Gastrocnemius medialis (tissue), 4 donors: ENCODE measurements around the gene RBFOX2. TPM values are rescaled to one million over a fixed set of nuclear protein-coding genes. Genes with fewer than 3 reads are reported as not detected.

Experiments
- ATAC-seq, 2 donors: fragments of 150-250 bp; one replicate each; pipeline ENCODE4 v1.9.1; 2016
- DNase-seq, 2 donors: peaks; one replicate each; pipeline ENCODE4 v3.0.0-alpha.2; 2019
- H3K27ac ChIP-seq, 4 donors: fragments of 200-600 bp; sonication (generic); 1 replicate in 1 of 4; 2 replicates in 3 of 4; pipeline ENCODE4 v1.5.1; 2016 to 2018; ENCODE audit warnings: mild to moderate bottlenecking in 2 of 4, moderate library complexity in 1 of 4
- H3K27me3 ChIP-seq, 3 donors: fragments of 200-600 bp; sonication (generic) in 2 of 3; 1 replicate in 1 of 3; 2 replicates in 2 of 3; pipeline versions ENCODE4 v1.5.1 to v1.6.0; 2016 to 2019; ENCODE audit warnings: mild to moderate bottlenecking in 1 of 3, moderate library complexity in 1 of 3
- H3K36me3 ChIP-seq, 2 donors: fragments of 200-600 bp; sonication (generic) in 1 of 2; one replicate each; pipeline ENCODE4 v1.5.1; 2017 to 2018
- H3K4me1 ChIP-seq, 2 donors: fragments of 200-600 bp; sonication (generic) in 1 of 2; one replicate each; pipeline ENCODE4 v1.5.1; 2016 to 2017; ENCODE audit warnings: mild to moderate bottlenecking in 2 of 2
- H3K4me3 ChIP-seq, 4 donors: fragments of 200-600 bp; sonication (generic) in 3 of 4; 1 replicate in 1 of 4; 2 replicates in 3 of 4; pipeline ENCODE4 v1.5.1; 2016 to 2019; ENCODE audit warnings: mild to moderate bottlenecking in 2 of 4
- H3K9me3 ChIP-seq, 3 donors: fragments of 200-600 bp; sonication (generic) in 2 of 3; 1 replicate in 1 of 3; 2 replicates in 2 of 3; pipeline ENCODE4 v1.5.1; 2016 to 2019
- CTCF ChIP-seq, 5 experiments: fragments of 450-650 bp in 3 of 5; fragments of 200-600 bp in 2 of 5; sonication (generic) in 2 of 5; IDR thresholded peaks in 4 of 5; conservative IDR thresholded peaks in 1 of 5; 1 replicate in 4 of 5; 2 replicates in 1 of 5; pipeline ENCODE4 v1.5.1; 2016 to 2019; ENCODE audit warnings: antibody characterized with exemption in 5 of 5, mild to moderate bottlenecking in 3 of 5, moderate library complexity in 3 of 5
- POLR2A ChIP-seq, 2 donors: fragments of 450-650 bp; IDR thresholded peaks; one replicate each; pipeline ENCODE4 v1.6.1; 2017; ENCODE audit warnings: antibody characterized with exemption in 2 of 2, mild to moderate bottlenecking in 2 of 2, moderate library complexity in 2 of 2
- in situ Hi-C, 4 donors: fragments of 200-750 bp; cut with MboI; loops; one replicate each; pipeline versions ENCODE4 v1.15.0 to v1.8.0; 2017; ENCODE audit warnings: low sequenced_read_pairs in 4 of 4
- intact Hi-C: fragments of 100-400 bp; cut with DNase I; formaldehyde crosslinking; loops from one replicate; pipeline ENCODE4 v1.15.1; 2023; ENCODE audit warnings: low total_unique reads
- total RNA-seq, 4 donors: library from RNA; depleted of rRNA; stranded (reverse); fragments of >200 nt; gene quantifications; one replicate each; pipeline versions ENCODE4 v1.1.0 to v1.2.3, GENCODE V29; 2016

Gene RBFOX2
- total RNA-seq, 4 donors from 2014 or later: 26.0 to 32.1 (median 28.6) TPM

GRCh38 chr22:36017651-36018091 lies 11.0 kb downstream of the RBFOX2 start:
- Histone ChIP-seq H3K36me3 (no peaks in the 10 kb centered on the region), H3K9me3 (no peaks in the 10 kb centered on the region), H3K4me1 (peaks cover 23 to 36% of the 10 kb centered on the region in 2 donors), H3K27ac (no peak overlapping the region), H3K4me3 (no peak overlapping the region), H3K27me3 (no peaks in the 10 kb centered on the region)
- TF ChIP-seq POLR2A (IDR thresholded peaks at IDR 0.05) (no peak), CTCF (IDR thresholded peaks at IDR 0.05 in 4 of 5, conservative IDR thresholded peaks at IDR 0.05 in 1 of 5) (no peak)
- intact Hi-C loops (no loop called here), in situ Hi-C loops (no loop called here)
- DNase-seq (no peak), ATAC-seq (no peak)

GRCh38 chr22:36016684-36017083 lies 11.9 kb downstream of the RBFOX2 start:
- in situ Hi-C loops: no loop called here

GRCh38 chr22:36015811-36016529 lies 12.7 kb downstream of the RBFOX2 start:
- ATAC-seq: no peak
- Histone ChIP-seq H3K27me3 (no peaks in the 10 kb centered on the region), H3K27ac (no peak overlapping the region), H3K4me3 (no peak overlapping the region), H3K4me1 (peaks cover 20 to 35% of the 10 kb centered on the region in 2 donors), H3K36me3 (no peaks in the 10 kb centered on the region), H3K9me3 (no peaks in the 10 kb centered on the region)
- TF ChIP-seq CTCF (IDR thresholded peaks at IDR 0.05 in 4 of 5, conservative IDR thresholded peaks at IDR 0.05 in 1 of 5): no peak
- in situ Hi-C loops: no loop called here
- intact Hi-C loops: no loop called here
- no peak for DNase-seq

More at GRCh38 chr22:36016684-36017083, 11.9 kb downstream of the RBFOX2 start:
- no peak for TF ChIP-seq POLR2A (IDR thresholded peaks at IDR 0.05)
- no peak for TF ChIP-seq CTCF (IDR thresholded peaks at IDR 0.05 in 4 of 5, conservative IDR thresholded peaks at IDR 0.05 in 1 of 5)
- no peaks in the 10 kb centered on the region for H3K36me3 ChIP-seq
- no peaks in the 10 kb centered on the region for H3K9me3 ChIP-seq
- ATAC-seq (no peak), DNase-seq (no peak)
- intact Hi-C loops: no loop called here
- H3K27ac ChIP-seq: no peak overlapping the region
- no peaks in the 10 kb centered on the region for H3K27me3 ChIP-seq
- no peak overlapping the region for H3K4me3 ChIP-seq
- peaks cover 20 to 28% of the 10 kb centered on the region in 2 donors for H3K4me1 ChIP-seq

GRCh38 chr22:36015155-36015810 lies 13.3 kb downstream of the RBFOX2 start:
- intact Hi-C loops: no loop called here
- Histone ChIP-seq H3K36me3 (no peaks in the 10 kb centered on the region), H3K4me3 (no peak overlapping the region), H3K27ac (no peak overlapping the region), H3K4me1 (peaks cover 27 to 39% of the 10 kb centered on the region in 2 donors), H3K27me3 (no peaks in the 10 kb centered on the region), H3K9me3 (no peaks in the 10 kb centered on the region)
- in situ Hi-C loops: no loop called here
- DNase-seq (no peak), ATAC-seq (no peak)
- TF ChIP-seq CTCF (IDR thresholded peaks at IDR 0.05 in 4 of 5, conservative IDR thresholded peaks at IDR 0.05 in 1 of 5): no peak
- no peak for TF ChIP-seq POLR2A (IDR thresholded peaks at IDR 0.05)
